ENCODE measurements around the gene ACTA1. TPM values are rescaled to one million over a fixed set of nuclear protein-coding genes. Genes with fewer than 3 reads are reported as not detected.

ACTA1 gene
- polyA plus RNA-seq, 1 donor from 2014 or later = 1.0 TPM

DNA sequence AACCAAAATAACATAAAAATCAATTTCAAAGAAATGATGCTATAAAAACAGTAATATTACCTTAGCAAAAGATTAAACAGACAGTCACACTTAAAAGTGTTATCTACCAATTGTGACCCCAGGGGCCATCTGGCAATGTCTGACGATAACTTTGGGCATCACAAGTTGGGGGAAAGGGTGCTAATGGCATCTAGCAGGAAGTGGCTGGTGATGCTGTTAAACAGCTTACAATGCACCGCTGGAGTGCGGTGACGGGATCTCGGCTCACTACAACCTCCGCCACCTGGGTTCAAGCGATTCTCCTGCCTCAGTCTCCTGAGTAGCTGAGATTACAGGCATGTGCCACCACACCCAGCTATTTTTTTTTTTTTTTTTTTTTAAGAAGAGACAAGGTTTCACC, 46.6 kb upstream of the ACTA1 start:
- no peak overlapping the region for H3K4me2 ChIP-seq (ENCODE audit: low read length)
- no peaks in the 10 kb centered on the region for H3K36me3 ChIP-seq (ENCODE audit: insufficient read depth, low read length)
- no peaks in the 10 kb centered on the region for H3F3A ChIP-seq (ENCODE audit: insufficient read depth, low read length, poor library complexity, severe bottlenecking)
- H2AFZ ChIP-seq (ENCODE audit: low read depth, low read length) = no peak overlapping the region
- no peaks in the 10 kb centered on the region for H4K20me1 ChIP-seq (ENCODE audit: insufficient read depth)
- H3K4me3 ChIP-seq (ENCODE audit: low read length) = no peak overlapping the region
- H3K27ac ChIP-seq (ENCODE audit: low read length) = no peak overlapping the region
- no peaks in the 10 kb centered on the region for H3K9me3 ChIP-seq (ENCODE audit: low read length)
- H3K9ac ChIP-seq (ENCODE audit: low read length) = no peak overlapping the region
- TF ChIP-seq MXI1 (conservative IDR thresholded peaks at IDR 0.05; ENCODE audit: poor library complexity, severe bottlenecking) (no peak), EP300 (conservative IDR thresholded peaks at IDR 0.05; ENCODE audit: poor library complexity, severe bottlenecking) (no peak), POLR2AphosphoS5 (IDR thresholded peaks at IDR 0.05) (no peak), SMC3 (conservative IDR thresholded peaks at IDR 0.05; ENCODE audit: poor library complexity) (no peak), EZH2 (IDR thresholded peaks at IDR 0.05; ENCODE audit: borderline replicate concordance, insufficient read depth, low read length, poor library complexity, severe bottlenecking) (no peak), TAF1 (IDR thresholded peaks at IDR 0.05; ENCODE audit: low read depth) (no peak), RAD21 (conservative IDR thresholded peaks at IDR 0.05) (no peak)
- TF ChIP-seq, protein P1, sequence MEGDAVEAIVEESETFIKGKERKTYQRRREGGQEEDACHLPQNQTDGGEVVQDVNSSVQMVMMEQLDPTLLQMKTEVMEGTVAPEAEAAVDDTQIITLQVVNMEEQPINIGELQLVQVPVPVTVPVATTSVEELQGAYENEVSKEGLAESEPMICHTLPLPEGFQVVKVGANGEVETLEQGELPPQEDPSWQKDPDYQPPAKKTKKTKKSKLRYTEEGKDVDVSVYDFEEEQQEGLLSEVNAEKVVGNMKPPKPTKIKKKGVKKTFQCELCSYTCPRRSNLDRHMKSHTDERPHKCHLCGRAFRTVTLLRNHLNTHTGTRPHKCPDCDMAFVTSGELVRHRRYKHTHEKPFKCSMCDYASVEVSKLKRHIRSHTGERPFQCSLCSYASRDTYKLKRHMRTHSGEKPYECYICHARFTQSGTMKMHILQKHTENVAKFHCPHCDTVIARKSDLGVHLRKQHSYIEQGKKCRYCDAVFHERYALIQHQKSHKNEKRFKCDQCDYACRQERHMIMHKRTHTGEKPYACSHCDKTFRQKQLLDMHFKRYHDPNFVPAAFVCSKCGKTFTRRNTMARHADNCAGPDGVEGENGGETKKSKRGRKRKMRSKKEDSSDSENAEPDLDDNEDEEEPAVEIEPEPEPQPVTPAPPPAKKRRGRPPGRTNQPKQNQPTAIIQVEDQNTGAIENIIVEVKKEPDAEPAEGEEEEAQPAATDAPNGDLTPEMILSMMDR (IDR thresholded peaks at IDR 0.05; ENCODE audit: poor library complexity, severe bottlenecking) = no peak
- TF ChIP-seq, protein P2, sequence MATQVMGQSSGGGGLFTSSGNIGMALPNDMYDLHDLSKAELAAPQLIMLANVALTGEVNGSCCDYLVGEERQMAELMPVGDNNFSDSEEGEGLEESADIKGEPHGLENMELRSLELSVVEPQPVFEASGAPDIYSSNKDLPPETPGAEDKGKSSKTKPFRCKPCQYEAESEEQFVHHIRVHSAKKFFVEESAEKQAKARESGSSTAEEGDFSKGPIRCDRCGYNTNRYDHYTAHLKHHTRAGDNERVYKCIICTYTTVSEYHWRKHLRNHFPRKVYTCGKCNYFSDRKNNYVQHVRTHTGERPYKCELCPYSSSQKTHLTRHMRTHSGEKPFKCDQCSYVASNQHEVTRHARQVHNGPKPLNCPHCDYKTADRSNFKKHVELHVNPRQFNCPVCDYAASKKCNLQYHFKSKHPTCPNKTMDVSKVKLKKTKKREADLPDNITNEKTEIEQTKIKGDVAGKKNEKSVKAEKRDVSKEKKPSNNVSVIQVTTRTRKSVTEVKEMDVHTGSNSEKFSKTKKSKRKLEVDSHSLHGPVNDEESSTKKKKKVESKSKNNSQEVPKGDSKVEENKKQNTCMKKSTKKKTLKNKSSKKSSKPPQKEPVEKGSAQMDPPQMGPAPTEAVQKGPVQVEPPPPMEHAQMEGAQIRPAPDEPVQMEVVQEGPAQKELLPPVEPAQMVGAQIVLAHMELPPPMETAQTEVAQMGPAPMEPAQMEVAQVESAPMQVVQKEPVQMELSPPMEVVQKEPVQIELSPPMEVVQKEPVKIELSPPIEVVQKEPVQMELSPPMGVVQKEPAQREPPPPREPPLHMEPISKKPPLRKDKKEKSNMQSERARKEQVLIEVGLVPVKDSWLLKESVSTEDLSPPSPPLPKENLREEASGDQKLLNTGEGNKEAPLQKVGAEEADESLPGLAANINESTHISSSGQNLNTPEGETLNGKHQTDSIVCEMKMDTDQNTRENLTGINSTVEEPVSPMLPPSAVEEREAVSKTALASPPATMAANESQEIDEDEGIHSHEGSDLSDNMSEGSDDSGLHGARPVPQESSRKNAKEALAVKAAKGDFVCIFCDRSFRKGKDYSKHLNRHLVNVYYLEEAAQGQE (IDR thresholded peaks at IDR 0.05; ENCODE audit: borderline replicate concordance) = no peak
- no peaks in the 10 kb centered on the region for H3K79me2 ChIP-seq (replicated peaks; ENCODE audit: insufficient read depth, low read length)
- H3K9me2 ChIP-seq (ENCODE audit: insufficient read depth, low read length) = no peaks in the 10 kb centered on the region
- no peaks in the 10 kb centered on the region for H3K27me3 ChIP-seq (ENCODE audit: insufficient read depth, low read depth, low read length)

DNA sequence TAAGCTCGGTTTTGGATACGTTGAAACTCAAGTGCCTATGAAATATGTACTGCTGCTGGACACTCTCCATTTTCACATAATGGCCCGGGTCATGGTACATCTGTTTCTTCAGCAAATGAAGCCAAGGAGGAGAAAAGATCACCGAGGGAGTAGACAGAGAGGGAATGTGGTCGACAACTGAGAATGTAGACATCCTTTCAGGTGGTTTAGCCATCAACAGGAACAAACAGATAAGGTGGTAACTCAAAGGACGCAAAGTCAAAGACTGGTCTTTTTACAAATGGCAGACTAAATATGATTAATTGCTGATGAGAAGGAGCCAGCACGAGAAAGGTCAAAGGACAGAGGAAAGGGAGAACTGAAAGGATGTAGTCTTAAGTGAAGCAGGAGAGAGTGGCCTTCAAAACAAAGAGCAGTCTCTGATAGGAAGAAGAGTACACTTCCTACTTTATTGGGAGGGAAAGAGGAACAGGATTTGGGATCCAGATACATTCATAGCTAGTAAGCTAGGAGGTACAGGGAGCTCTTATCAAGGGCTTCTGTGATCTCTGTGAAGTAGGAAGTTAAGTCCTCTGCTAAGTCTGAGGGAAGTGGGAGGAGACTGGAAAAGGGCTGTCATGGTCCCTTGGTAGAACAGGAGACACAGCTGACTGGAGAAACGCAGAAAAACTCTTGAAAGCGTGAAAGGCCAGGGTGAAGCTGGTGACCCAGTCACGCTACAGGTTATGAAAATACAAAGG, 45.9 kb upstream of the ACTA1 start:
- no peaks in the 10 kb centered on the region for H3K79me2 ChIP-seq (replicated peaks; ENCODE audit: insufficient read depth, low read length)
- H3F3A ChIP-seq (ENCODE audit: insufficient read depth, low read length, poor library complexity, severe bottlenecking) = no peaks in the 10 kb centered on the region
- H3K9me3 ChIP-seq (ENCODE audit: low read length) = no peaks in the 10 kb centered on the region
- no peaks in the 10 kb centered on the region for H4K20me1 ChIP-seq (ENCODE audit: insufficient read depth)
- no peak overlapping the region for H3K4me3 ChIP-seq (ENCODE audit: low read length)
- TF ChIP-seq, protein P2 (IDR thresholded peaks at IDR 0.05; ENCODE audit: borderline replicate concordance) = no peak
- TF ChIP-seq POLR2AphosphoS5 (IDR thresholded peaks at IDR 0.05) = no peak
- TF ChIP-seq EP300 (conservative IDR thresholded peaks at IDR 0.05; ENCODE audit: poor library complexity, severe bottlenecking) = no peak
- TF ChIP-seq, protein P1 (IDR thresholded peaks at IDR 0.05; ENCODE audit: poor library complexity, severe bottlenecking) = no peak
- no peak for TF ChIP-seq EZH2 (IDR thresholded peaks at IDR 0.05; ENCODE audit: borderline replicate concordance, insufficient read depth, low read length, poor library complexity, severe bottlenecking)
- TF ChIP-seq TAF1 (IDR thresholded peaks at IDR 0.05; ENCODE audit: low read depth) = no peak
- no peak for TF ChIP-seq RAD21 (conservative IDR thresholded peaks at IDR 0.05)
- TF ChIP-seq SMC3 (conservative IDR thresholded peaks at IDR 0.05; ENCODE audit: poor library complexity) = no peak
- no peak for TF ChIP-seq MXI1 (conservative IDR thresholded peaks at IDR 0.05; ENCODE audit: poor library complexity, severe bottlenecking)
- H3K27me3 ChIP-seq (ENCODE audit: insufficient read depth, low read depth, low read length) = no peaks in the 10 kb centered on the region
- no peak overlapping the region for H3K27ac ChIP-seq (ENCODE audit: low read length)
- H2AFZ ChIP-seq (ENCODE audit: low read depth, low read length) = no peak overlapping the region
- H3K4me2 ChIP-seq (ENCODE audit: low read length) = no peak overlapping the region
- H3K9me2 ChIP-seq (ENCODE audit: insufficient read depth, low read length) = no peaks in the 10 kb centered on the region
- H3K9ac ChIP-seq (ENCODE audit: low read length) = no peak overlapping the region
- no peaks in the 10 kb centered on the region for H3K36me3 ChIP-seq (ENCODE audit: insufficient read depth, low read length)

All from neural cell (in vitro differentiated cells).